HG03135 (cell line): Measurements from ENCODE around the gene RORC.
"Not testable (repeated sequence)": the region's sequence is repeated elsewhere in the genome, so short reads cannot be mapped to it uniquely, and the experiment has no call there.

Source experiments
- ATAC-seq: cut with Tn5 transposase; IDR thresholded peaks from one replicate; pipeline ENCODE4 v1.9.1; 2021; ENCODE audit warnings: mild to moderate bottlenecking, moderate library complexity; ENCODE audit not compliant: unreplicated experiment

RORC gene

GRCh38 chr1:151831605-151832004 lies at the start of gene RORC:
Gene RORC, minus strand, starts transcription at chr1:151831802. Its CDS starts 38 bp downstream, at chr1:151831764.
- ATAC-seq: no peak

- no peak for ATAC-seq
These were observed 44.0 kb upstream of the RORC start for GRCh38 chr1:151875419-151876097.

DNA sequence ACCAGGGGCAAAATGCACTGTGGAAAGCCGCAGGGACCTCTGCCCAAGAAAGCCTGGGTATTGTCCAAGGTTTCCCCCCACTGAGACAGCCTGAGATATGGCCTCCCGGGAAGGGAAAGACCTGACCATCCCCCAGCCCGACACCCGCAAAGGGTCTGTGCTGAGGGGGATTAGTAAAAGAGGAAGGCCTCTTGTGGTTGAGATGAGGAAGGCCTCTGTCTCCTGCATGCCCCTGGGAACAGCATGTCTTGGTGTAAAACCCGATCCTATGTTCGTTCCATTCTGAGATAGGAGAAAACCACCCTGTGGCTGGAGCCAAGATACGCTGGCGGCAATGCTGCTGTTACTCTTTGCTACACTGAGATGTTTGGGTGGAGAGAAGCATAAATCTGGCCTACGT lies 41.2 kb upstream of the RORC start:
- ATAC-seq: not testable (repeated sequence)

DNA sequence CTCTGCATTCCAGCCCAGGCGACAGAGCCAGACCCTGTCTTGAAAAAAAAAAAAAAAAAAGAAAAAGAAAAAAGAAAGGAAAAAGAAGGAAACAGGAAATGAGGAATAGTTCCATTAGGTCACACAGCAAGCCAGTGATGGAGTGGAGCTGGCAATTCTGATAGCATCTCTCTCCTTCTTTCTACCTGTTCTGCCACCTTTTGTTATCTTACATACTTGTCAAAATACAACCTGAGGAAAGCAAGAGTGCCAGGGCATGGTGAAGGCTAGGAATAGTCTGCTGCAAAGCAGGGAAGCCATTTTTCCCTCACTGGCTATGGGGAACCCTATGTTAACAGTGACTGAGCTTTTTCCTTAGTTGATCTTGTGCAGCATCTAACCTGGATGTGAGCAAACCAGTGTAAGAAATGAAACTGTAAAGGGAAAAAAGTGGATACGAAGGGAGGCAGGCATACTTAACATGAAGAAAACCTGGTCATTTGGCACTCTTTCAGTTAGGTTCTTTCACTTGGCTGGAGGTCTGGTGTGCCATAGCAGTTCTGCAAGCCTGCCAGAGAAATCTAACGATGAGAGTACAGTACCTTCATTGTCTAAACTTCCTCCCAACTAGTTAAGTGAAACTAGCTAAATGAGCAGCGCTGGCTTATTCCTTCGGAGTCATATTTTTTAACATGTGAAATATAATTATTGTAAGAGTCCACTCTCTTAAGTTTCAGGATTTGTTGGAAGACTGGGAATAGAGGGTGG lies 39.9 kb upstream of the RORC start:
- ATAC-seq: no peak

DNA sequence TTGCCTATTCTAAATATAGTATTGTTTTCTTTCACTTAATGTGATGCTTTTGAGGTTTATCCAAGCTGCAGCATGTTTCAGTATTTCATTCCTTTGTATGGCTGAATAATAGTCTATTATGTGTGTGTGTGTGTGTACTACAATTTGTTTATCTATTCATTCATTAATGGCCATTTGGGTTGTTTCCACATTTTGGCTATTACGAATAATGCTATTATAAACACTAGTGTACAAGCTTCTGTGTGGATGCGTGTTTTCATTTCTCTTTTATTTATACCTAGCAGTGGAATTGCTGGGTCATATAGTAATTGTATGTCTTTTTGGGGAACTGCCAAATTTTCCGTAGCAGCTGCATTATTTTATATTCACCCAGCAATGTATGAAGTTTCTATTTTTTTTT lies 36.9 kb upstream of the RORC start:
- ATAC-seq: no peak

- ATAC-seq: no peak
These were observed 36.3 kb upstream of the RORC start for GRCh38 chr1:151867765-151868411.

- ATAC-seq: no peak
These were observed 35.7 kb upstream of the RORC start for GRCh38 chr1:151867321-151867720.

DNA sequence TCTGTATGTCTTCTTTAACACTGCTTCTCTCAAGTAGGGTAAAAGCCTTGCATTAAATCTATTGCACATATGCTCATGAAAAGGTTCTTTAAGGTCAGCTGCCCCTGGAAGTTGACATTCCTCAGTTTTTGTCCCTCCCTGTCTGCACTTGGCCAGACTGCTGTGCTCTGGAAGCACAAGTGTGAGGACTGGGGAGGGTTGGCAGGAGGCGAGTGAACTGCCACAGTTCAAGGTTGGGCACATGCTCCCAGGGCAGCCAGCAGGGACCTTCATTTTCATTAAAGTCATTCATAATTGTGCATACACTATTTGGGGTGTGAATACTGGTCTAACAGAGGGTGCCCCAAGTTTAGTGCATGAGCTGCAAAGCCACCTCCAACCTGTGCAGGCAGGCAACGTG lies 32.8 kb upstream of the RORC start:
- ATAC-seq: no peak

GRCh38 chr1:151862604-151863003 lies 31.0 kb upstream of the RORC start:
- no peak for ATAC-seq

GRCh38 chr1:151860504-151861187 lies 29.0 kb upstream of the RORC start:
- no peak for ATAC-seq

GRCh38 chr1:151859891-151860293 lies 28.3 kb upstream of the RORC start:
- ATAC-seq: no peak

DNA sequence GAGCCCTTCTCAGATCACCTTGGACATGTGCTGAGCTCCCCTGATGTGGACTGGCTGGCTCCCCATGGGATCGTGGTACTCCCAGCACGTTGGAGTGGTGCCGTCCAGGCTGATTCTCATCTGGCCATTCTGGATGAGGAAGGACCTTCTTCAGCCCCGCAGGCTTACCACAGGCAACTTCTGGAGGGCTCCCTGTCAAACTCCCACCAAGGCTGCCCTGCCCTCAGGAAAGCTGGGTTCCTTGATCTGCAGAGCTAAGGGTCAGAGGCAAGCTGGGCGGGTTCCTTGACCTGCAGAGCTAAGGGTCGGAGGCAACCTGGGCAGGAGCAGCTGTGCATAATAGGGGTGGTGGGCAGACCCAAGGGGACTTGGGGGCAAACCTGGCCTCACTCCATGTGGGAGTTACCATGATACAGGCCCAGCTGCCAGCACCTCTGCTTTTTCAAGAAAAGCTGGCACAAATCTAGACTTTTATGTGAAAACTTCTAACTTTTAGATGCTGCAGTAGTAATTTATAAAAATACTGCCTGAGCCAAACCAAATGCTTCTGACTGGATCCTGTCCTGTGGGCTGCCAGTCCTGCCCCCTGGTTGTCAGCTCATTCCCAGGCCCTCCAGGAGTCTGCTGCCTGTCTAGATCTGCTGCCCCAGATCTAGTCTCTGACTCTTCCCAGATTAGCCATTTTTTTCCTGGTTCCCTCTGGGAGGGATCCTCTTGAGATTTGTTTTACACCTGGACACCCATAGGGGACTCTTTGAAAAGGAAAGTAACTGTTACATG lies 27.5 kb upstream of the RORC start:
- no peak for ATAC-seq

GRCh38 chr1:151858030-151858746 lies 26.6 kb upstream of the RORC start:
- ATAC-seq: no peak

GRCh38 chr1:151855933-151856332 lies 24.3 kb upstream of the RORC start:
- no peak for ATAC-seq

DNA sequence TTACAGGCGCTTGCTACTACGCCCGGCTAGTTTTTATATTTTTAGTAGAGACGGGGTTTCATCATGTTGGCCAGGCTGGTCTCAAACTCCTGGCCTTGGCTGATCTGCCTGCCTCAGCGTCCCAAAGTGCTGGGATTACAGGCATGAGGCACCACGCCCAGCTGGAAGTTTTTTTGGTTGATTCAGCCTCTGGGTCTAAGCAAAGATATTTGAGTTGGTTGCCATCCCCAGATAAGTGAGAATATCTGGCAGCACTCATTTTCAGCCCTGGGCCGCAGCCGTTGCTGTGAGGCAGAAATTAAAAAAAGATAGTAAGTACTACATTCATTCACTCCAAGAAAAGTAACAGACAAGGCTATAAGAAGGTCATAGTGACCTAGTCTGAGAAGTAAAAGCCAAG lies 23.9 kb upstream of the RORC start:
- ATAC-seq: not testable (repeated sequence)

DNA sequence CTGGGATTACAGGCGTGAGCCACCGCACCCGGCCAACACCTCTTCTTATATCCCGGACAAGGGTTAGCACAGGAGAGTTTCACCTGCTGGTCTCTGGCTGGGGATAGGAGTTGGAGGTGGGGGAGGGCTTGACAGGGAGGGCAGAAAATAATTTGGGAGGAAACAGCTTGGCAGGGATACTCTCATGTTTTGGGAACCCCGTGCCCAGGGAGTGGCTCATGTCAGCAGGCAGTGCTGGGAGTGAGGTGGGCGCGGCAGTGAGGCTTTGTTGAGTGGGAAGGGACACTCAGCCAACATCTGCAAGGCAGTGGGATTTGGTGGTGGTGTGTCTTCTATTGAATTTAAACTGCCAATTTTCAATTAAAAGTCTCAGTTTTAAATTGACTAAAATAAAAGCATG lies 23.1 kb upstream of the RORC start:
- ATAC-seq: no peak

- ATAC-seq: no peak
These were observed 21.9 kb upstream of the RORC start, which contains the start of gene THEM5 for GRCh38 chr1:151853411-151853943. Gene THEM5, minus strand, starts transcription at chr1:151853712. Its CDS starts 147 bp downstream, at chr1:151853565.

- ATAC-seq: no peak
These were observed 21.1 kb upstream of the RORC start for GRCh38 chr1:151852733-151853132.

- ATAC-seq: no peak
These were observed 20.3 kb upstream of the RORC start for GRCh38 chr1:151851886-151852285.

DNA sequence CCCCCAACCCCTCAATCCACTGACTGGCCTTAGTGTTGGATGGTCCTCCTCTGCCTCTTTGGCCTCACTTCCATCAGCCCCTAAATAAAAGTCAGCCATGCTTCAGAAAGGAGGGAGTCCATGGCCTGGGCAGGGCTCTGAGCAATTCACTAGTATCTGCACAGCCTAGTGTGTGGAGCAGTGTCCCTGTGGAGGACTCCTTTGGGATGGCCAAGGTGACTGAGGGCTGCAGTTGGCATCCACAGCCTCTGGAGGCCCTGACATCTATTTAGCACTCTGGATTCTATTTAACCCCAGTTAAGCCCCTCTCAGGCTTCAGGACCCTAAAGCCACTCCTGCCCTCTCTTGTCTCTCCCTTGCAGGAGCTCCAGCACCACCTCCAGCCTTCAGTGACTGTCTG lies 18.3 kb upstream of the RORC start:
- ATAC-seq: no peak
